Retina (tissue), 1 donor: ENCODE measurements around the gene ZNF649.

Source experiments
- DNase-seq: peaks from one replicate; pipeline ENCODE4 v3.0.0-alpha.2; 2016

The ZNF649 gene

DNA sequence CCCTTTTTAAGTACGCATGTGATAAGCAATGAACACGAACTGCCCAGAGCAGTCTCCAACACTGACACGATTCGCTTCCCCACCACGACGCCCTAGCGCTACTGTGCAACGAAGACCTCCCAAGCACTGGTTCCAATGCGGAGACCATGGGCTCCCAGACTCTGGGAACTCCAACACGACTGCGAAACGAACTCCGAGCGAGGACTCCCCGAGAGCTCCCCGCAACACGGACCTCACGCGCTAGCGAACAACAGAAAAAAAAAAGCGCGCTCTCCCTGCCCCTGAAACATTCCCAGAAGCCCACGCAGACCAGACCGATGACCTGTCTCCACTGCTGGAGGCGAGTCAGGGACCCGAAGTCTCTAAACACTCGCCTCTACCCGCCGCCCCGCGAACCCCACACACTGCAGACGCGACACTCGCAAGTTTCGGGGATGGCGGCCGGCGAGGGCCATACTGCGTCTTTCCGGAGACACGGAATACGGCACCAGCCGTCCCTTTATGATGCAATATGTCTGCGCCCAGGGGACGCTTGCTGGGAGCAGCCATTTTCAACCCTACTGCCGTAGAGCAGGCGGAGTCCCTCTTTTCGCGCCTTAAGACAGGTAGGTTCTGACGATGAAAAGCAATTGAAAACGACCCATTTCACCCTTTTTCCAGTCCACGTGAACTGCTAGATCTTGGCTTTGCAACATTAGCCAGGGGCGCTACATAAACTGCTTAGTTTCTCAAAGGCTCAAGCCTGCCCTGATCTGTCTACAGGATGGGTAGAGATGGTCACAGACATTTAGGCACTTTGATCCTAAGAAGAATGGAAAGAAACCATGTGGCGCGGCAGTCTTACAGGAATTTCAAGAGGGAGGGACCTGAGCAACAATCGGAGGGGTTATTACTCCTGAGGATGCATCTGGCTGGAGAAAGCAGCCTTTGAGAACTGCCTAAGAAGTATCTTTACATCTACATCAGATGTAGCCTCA lies 17.0 kb downstream of the ZNF649 start, which contains the start of gene ZNF577:
ZNF577 (minus strand) TSS at position 430 of the 977 bp plus-strand sequence. CDS start 7,569 bp downstream, outside the sequence.
- DNase-seq = peak; percentile 96

DNA sequence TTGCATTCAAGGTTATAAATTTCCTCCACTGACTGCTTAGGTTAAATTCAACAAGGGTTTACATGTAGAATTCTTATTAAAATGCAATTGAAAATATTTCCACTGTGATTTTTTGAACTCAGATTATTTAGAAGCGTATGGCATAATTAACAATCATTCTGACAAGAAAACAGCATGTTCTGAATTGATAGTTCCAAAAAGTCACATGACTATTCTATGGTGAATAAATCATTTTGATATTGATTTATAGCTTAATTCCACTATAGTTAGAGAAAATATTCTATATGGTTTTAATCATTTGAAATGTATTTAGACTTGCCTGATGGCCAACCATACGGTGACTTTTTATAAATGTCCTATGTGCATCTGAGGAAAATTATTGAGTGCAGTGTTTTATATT lies 20.1 kb downstream of the ZNF649 start:
- DNase-seq = no peak

DNA sequence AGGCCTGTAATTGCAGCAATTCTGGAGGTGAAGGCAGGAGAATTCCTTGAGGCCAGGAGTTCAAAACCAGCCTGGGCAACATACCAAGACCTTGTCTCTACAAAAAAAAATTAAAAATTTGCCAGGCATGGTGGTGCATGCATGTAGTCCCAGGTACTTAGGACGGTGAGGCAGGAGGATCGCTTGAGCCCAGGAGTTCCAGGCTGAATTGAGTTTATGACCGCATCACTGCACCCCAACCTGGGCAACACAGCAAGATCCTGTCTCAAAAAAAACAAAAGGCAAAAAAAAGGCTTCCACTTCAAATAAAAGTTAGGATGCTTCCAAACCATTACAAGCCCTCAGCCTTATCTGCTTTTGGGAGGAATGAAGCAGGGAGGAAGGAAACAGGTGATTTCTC lies 22.3 kb downstream of the ZNF649 start:
- no peak for DNase-seq

DNA sequence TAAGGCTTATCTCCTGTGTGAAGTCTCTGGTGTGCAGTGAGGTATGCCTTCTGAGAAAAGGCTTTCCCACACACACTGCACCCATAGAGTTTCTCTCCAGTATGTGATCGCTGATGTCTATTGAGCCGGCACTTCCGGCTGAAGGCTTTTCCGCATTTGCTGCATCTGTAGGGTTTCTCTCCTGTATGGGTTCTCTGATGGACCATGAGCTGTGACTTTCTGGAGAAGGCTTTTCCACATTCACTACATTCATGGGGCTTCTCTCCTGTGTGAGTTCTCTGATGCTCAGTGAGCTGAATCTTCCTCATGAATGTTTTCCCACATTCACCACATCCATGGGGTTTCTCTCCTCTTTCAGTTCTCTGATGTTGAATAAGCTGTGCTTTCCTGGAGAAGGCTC lies 31.7 kb downstream of the ZNF649 start:
- DNase-seq = no peak

GRCh38 chr19:51861870-51862622 lies 42.8 kb downstream of the ZNF649 start:
- no peak for DNase-seq
